BLaER1 treated with 17β-estradiol and CSF1 and Interleukin-3, amounts not matched to agents 10 nM and 100 nM (cell line): ENCODE results near the gene ARSJ.

ENCODE experiments used
- H3K27ac ChIP-seq, 11 experiments: shearing (Covaris generic); formaldehyde crosslinking; 2 replicates each; pipeline ENCODE4 v1.8.1; 2022
- H3K27me3 ChIP-seq, 11 experiments: shearing (Covaris generic); formaldehyde crosslinking; 2 replicates each; pipeline ENCODE4 v1.8.1; 2022
- H3K36me3 ChIP-seq, 11 experiments: shearing (Covaris generic); formaldehyde crosslinking; 2 replicates each; pipeline ENCODE4 v1.8.1; 2022
- H3K4me1 ChIP-seq, 10 experiments: shearing (Covaris generic); formaldehyde crosslinking; 2 replicates each; pipeline ENCODE4 v1.8.1; 2022
- H3K4me2 ChIP-seq, 11 experiments: shearing (Covaris generic); formaldehyde crosslinking; 2 replicates each; pipeline ENCODE4 v1.8.1; 2022
- H3K4me3 ChIP-seq, 10 experiments: shearing (Covaris generic); formaldehyde crosslinking; 2 replicates each; pipeline ENCODE4 v1.8.1; 2022
- H3K9ac ChIP-seq, 11 experiments: shearing (Covaris generic); formaldehyde crosslinking; 2 replicates each; pipeline ENCODE4 v1.8.1; 2022
- H3K9me3 ChIP-seq, 11 experiments: shearing (Covaris generic); formaldehyde crosslinking; replicated peaks in 1 of 11; 2 replicates each; pipeline ENCODE4 v1.8.1; 2022
- H4K20me1 ChIP-seq, 11 experiments: shearing (Covaris generic); formaldehyde crosslinking; 2 replicates each; pipeline ENCODE4 v1.8.1; 2022
- Cebpa-rat ChIP-seq, 11 experiments: shearing (Covaris generic); IDR thresholded peaks; 2 replicates each; pipeline ENCODE4 v1.8.1; 2022

Gene ARSJ

GRCh38 chr4:113880240-113881028 is 99.0 kb downstream of the ARSJ start:
- H3K4me2 ChIP-seq: no peak overlapping the region
- H3K4me3 ChIP-seq: no peak overlapping the region
- H3K27ac ChIP-seq: no peak overlapping the region
- H4K20me1 ChIP-seq: no peaks in the 10 kb centered on the region
- H3K27me3 ChIP-seq: no peaks in the 10 kb centered on the region
- H3K9ac ChIP-seq: no peak overlapping the region
- TF ChIP-seq Cebpa-rat (IDR thresholded peaks at IDR 0.05): no peak
- H3K36me3 ChIP-seq: no peaks in the 10 kb centered on the region
- no peaks in the 10 kb centered on the region for H3K4me1 ChIP-seq
- no peaks in the 10 kb centered on the region for H3K9me3 ChIP-seq

DNA sequence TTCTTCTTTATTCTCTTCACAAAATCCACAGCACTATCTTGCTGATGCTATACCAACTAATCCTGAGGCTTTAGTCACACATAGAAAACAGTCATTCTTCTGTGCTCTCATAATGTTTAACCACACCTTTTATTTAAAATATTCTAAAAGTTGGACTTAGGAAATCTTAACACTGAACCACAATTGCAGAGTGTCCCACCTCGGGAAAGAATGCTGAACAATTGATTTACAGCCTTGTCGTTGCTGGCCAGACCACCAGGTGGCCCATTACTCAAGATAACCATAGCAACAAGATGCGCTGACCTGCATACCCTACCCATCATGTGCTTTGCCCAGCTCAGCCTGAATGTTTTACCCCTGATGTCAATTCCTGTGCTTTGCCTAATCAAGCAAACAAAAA is 100.8 kb downstream of the ARSJ start:
- H3K4me3 ChIP-seq: no peak overlapping the region
- H4K20me1 ChIP-seq: no peaks in the 10 kb centered on the region
- H3K27ac ChIP-seq: no peak overlapping the region
- H3K4me2 ChIP-seq: no peak overlapping the region
- no peak for TF ChIP-seq Cebpa-rat (IDR thresholded peaks at IDR 0.05)
- H3K9ac ChIP-seq: no peak overlapping the region
- H3K4me1 ChIP-seq: no peaks in the 10 kb centered on the region
- H3K36me3 ChIP-seq: no peaks in the 10 kb centered on the region
- no peaks in the 10 kb centered on the region for H3K27me3 ChIP-seq
- no peaks in the 10 kb centered on the region for H3K9me3 ChIP-seq

DNA sequence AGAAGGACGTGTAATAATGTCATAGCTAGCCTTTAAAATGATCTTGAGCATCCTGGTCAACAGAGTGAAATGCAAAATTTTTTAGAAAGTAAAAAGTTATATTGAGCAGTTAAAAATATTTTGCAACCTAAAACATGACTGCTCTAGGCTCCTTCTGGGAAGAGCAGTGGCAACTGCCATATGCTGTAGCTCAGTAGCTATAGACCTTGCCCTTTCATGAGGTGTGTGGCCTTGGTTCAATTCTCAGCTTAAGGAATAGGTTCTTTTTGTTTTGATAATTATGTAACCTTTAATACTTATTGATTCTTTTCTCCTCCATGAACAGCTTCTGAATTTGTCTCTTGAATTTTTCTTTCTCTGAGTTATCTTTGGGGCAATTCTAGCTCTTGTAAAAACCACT is 105.0 kb downstream of the ARSJ start:
- Histone ChIP-seq H3K4me1 (peaks cover 0 to 7% (median 5%) of the 10 kb centered on the region in 10 experiments; a peak in 10 of 20 replicates), H3K9me3 (peaks cover 0 to 15% (median 11%) of the 10 kb centered on the region in 11 experiments; a peak in 14 of 22 replicates), H3K4me2 (no peak overlapping the region), H3K27me3 (no peaks in the 10 kb centered on the region), H3K27ac (no peak overlapping the region), H3K9ac (no peak overlapping the region), H3K36me3 (no peaks in the 10 kb centered on the region), H3K4me3 (no peak overlapping the region), H4K20me1 (no peaks in the 10 kb centered on the region)
- no peak for TF ChIP-seq Cebpa-rat (IDR thresholded peaks at IDR 0.05)

DNA sequence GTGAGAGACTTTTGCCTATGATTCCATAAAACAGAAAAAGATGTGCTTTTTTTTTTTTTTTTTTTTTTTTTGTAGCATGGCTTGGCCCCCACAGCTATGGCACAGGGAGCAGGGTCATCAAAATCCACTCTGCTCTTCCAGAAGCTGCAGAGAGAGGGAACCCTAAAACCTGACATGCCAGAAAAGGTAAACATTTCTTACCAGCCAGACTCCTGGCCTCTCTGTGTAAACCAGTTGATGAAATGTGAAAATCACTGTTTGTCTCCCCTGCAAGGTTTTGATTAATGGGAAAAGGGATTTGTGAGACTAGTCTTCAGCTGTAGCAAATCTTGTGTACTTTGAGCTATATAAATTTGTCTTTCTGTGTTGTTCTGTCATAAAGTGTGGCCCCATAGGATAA is 105.9 kb downstream of the ARSJ start:
- H3K27me3 ChIP-seq: no peaks in the 10 kb centered on the region
- no peaks in the 10 kb centered on the region for H4K20me1 ChIP-seq
- H3K9ac ChIP-seq: no peak overlapping the region
- no peak overlapping the region for H3K27ac ChIP-seq
- no peak overlapping the region for H3K4me3 ChIP-seq
- peaks cover 6 to 21% (median 16%) of the 10 kb centered on the region in 11 experiments; a peak in 18 of 22 replicates for H3K9me3 ChIP-seq
- TF ChIP-seq Cebpa-rat (IDR thresholded peaks at IDR 0.05): no peak
- H3K4me1 ChIP-seq: peaks cover 0 to 7% (median 5%) of the 10 kb centered on the region in 10 experiments; a peak in 10 of 20 replicates
- no peaks in the 10 kb centered on the region for H3K36me3 ChIP-seq
- H3K4me2 ChIP-seq: no peak overlapping the region

DNA sequence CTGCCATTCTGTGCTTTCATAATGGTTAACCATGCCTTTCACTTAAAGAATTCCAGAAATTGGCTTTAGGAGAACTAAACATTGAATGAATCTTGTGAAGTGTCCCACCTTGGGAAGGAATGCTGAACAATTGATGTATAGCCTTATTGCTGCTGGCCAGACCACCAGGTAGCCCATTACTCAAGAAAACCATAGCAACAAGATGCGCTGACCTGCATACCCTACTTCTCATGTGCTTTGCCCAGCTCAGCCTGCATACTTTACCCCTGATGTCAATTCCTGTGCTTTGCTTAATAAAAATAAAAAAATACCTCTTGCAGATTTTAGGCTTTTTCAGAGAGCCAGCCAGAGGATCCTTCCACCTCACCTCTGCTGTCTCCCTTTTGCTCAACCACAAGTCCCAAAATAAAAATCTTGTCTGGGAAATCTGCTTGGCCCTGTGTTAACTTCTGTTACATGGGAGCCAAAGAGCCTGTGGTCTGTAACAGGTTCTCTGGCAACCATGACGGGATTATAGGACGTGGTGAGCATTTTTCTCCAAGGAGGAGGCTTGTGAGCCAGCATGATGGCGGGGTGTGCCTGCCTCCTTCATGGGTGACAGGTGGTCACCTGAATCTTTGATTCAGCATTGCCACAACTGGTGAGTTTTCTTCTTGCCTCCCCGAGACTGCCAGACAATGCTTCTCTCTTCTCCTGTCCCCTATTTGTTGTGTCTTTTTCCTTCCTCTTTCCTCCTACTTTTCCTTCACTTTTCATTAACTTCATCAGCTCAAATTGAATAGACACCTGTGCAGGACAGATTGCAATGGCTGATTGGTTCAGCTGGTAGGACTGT is 106.8 kb downstream of the ARSJ start:
- no peak for TF ChIP-seq Cebpa-rat (IDR thresholded peaks at IDR 0.05)
- Histone ChIP-seq H3K9me3 (peaks cover 6 to 21% (median 16%) of the 10 kb centered on the region in 11 experiments; a peak in 18 of 22 replicates), H3K27me3 (no peaks in the 10 kb centered on the region), H3K9ac (no peak overlapping the region), H3K36me3 (no peaks in the 10 kb centered on the region), H3K4me1 (peaks cover 0 to 7% (median 5%) of the 10 kb centered on the region in 10 experiments; a peak in 10 of 20 replicates), H3K27ac (no peak overlapping the region), H3K4me3 (no peak overlapping the region), H3K4me2 (no peak overlapping the region), H4K20me1 (no peaks in the 10 kb centered on the region)

DNA sequence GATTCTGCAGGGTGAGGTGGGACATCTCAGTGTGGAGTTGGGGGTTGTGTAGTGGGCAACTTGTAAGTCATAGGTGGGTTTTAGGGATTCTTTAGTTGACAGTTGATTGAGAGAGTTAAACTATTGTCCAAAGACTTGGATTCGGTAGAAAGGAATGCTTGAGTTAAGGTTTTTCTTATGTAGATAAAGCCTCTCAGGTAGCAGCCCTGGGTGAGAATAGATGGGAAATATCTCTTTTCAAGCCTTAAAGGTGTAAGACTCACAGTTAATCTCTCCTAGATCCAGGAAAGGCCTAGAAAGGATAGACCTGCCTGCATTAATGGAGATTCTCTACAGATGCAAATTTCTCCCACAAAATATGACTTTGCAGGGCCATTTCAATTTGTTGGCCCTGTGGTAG is 108.4 kb downstream of the ARSJ start:
- no peaks in the 10 kb centered on the region for H3K27me3 ChIP-seq
- H3K9ac ChIP-seq: no peak overlapping the region
- no peaks in the 10 kb centered on the region for H3K36me3 ChIP-seq
- peaks cover 6 to 21% (median 18%) of the 10 kb centered on the region in 11 experiments; a peak in 18 of 22 replicates for H3K9me3 ChIP-seq
- no peak overlapping the region for H3K4me2 ChIP-seq
- H3K4me1 ChIP-seq: peaks cover 0 to 7% (median 5%) of the 10 kb centered on the region in 10 experiments; a peak in 10 of 20 replicates
- no peak overlapping the region for H3K4me3 ChIP-seq
- TF ChIP-seq Cebpa-rat (IDR thresholded peaks at IDR 0.05): no peak
- no peak overlapping the region for H3K27ac ChIP-seq
- no peaks in the 10 kb centered on the region for H4K20me1 ChIP-seq

- H3K4me3 ChIP-seq: no peak overlapping the region
- no peaks in the 10 kb centered on the region for H3K36me3 ChIP-seq
- H3K4me2 ChIP-seq: peak overlapping the region in 9 of 11 experiments; percentile 4 to 54 (median 24); a peak in 8 of 22 replicates
- no peak overlapping the region for H3K9ac ChIP-seq
- peak overlapping the region in 5 of 11 experiments; percentile 5 to 61 (median 39); a peak in 7 of 22 replicates for H3K27ac ChIP-seq
- H3K4me1 ChIP-seq: peaks cover 0 to 7% (median 5%) of the 10 kb centered on the region in 10 experiments; a peak in 10 of 20 replicates
- no peaks in the 10 kb centered on the region for H3K27me3 ChIP-seq
- TF ChIP-seq Cebpa-rat (IDR thresholded peaks at IDR 0.05): no peak
- peaks cover 6 to 21% (median 18%) of the 10 kb centered on the region in 11 experiments; a peak in 18 of 22 replicates for H3K9me3 ChIP-seq
- H4K20me1 ChIP-seq: no peaks in the 10 kb centered on the region
Measured at GRCh38 chr4:113869743-113870375, 109.6 kb downstream of the ARSJ start.

GRCh38 chr4:113866611-113867010 is 112.8 kb downstream of the ARSJ start:
- no peak overlapping the region for H3K9ac ChIP-seq
- no peak overlapping the region for H3K4me2 ChIP-seq
- H4K20me1 ChIP-seq: no peaks in the 10 kb centered on the region
- TF ChIP-seq Cebpa-rat (IDR thresholded peaks at IDR 0.05): no peak
- no peak overlapping the region for H3K27ac ChIP-seq
- no peaks in the 10 kb centered on the region for H3K27me3 ChIP-seq
- H3K4me1 ChIP-seq: peaks cover 0 to 7% (median 5%) of the 10 kb centered on the region in 10 experiments; a peak in 10 of 20 replicates
- no peaks in the 10 kb centered on the region for H3K36me3 ChIP-seq
- H3K4me3 ChIP-seq: no peak overlapping the region
- H3K9me3 ChIP-seq: peaks cover 6 to 21% (median 18%) of the 10 kb centered on the region in 11 experiments; a peak in 18 of 22 replicates

GRCh38 chr4:113858924-113859323 is 120.5 kb downstream of the ARSJ start:
- Histone ChIP-seq H3K4me2 (no peak overlapping the region), H3K9me3 (no peaks in the 10 kb centered on the region), H3K36me3 (no peaks in the 10 kb centered on the region), H3K4me3 (no peak overlapping the region), H3K27ac (no peak overlapping the region), H3K27me3 (no peaks in the 10 kb centered on the region), H3K9ac (no peak overlapping the region), H3K4me1 (no peaks in the 10 kb centered on the region), H4K20me1 (no peaks in the 10 kb centered on the region)
- no peak for TF ChIP-seq Cebpa-rat (IDR thresholded peaks at IDR 0.05)
